ENCODE data around the gene OR2G6. TPM values are rescaled to one million over a fixed set of nuclear protein-coding genes. Genes with fewer than 3 reads are reported as not detected.
"Not testable (repeated sequence)": the region's sequence is repeated elsewhere in the genome, so short reads cannot be mapped to it uniquely, and the experiment has no call there.

OR2G6 gene
- total RNA-seq (not detected), polyA plus RNA-seq (not detected)
- long read RNA-seq, donor 1: 0 reads
- long read RNA-seq, donor 2: 0 reads
- long read RNA-seq, donor 3: 0 reads
- long read RNA-seq, donor 4: 0 reads
- long read RNA-seq, donor 5: 0 reads
- long read RNA-seq, donor 6: 0 reads
- long read RNA-seq, donor 7: 0 reads
- long read RNA-seq, donor 8: 0 reads
- long read RNA-seq, donor 9: 0 reads
- long read RNA-seq, donor 10: 0 reads

- H3K4me1 ChIP-seq (replicated peaks in 1 of 2); H3K9me3 ChIP-seq (replicated peaks in 1 of 3); intact Hi-C loops (cut with DNase I); H3K36me3 ChIP-seq (replicated peaks in 1 of 2); H3K27me3 ChIP-seq; DNase-seq; H3K27ac ChIP-seq; H3K4me3 ChIP-seq: not testable (repeated sequence)
- no CpG with 5 or more reads among the region's 2 CpGs for WGBS, 4 donors
These were observed at the start of gene OR2G6 for GRCh38 chr1:248507773-248508172. TSS of gene OR2G6 (plus strand) at chr1:248508073. CDS start at chr1:248521647, 13,574 bp downstream.

DNA sequence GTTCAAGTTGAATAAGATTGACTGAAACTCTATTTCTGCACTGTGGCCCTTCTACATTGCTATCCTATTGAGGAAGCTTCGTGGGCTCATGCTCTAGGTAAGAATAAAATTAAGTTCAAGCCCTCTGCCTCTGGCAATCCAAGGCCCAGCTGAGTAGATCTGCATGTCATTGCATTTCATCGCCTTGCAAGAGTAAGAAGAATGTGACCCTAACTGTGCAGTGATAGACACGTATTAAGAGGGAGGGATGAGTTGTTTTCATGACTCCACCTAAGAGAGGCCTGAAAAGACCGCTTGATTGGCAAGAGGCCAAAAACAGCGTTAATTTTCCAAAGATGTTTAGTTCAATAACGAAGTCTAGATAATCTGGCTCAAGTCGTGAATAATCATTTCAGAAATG, 48.8 kb upstream of the OR2G6 start:
- 58 to 65% (median 61%) methylated on average over 7 of the region's 7 CpGs for WGBS, 4 donors
- DNase-seq; H3K9me3 ChIP-seq (replicated peaks in 1 of 3); intact Hi-C loops (cut with DNase I); H3K27ac ChIP-seq; H3K36me3 ChIP-seq (replicated peaks in 1 of 2); H3K4me1 ChIP-seq (replicated peaks in 1 of 2); H3K4me3 ChIP-seq; H3K27me3 ChIP-seq: not testable (repeated sequence)

- 76 to 84% (median 78%) methylated on average over 4 of the region's 4 CpGs for WGBS, 4 donors
- no peak for DNase-seq
- Histone ChIP-seq H3K27me3 (no peaks in the 10 kb centered on the region), H3K9me3 (replicated peaks in 1 of 3) (no peaks in the 10 kb centered on the region), H3K4me3 (no peak overlapping the region), H3K4me1 (replicated peaks in 1 of 2) (no peaks in the 10 kb centered on the region), H3K36me3 (replicated peaks in 1 of 2) (no peaks in the 10 kb centered on the region), H3K27ac (no peak overlapping the region)
- TF ChIP-seq CTCF (IDR thresholded peaks at IDR 0.05): no peak
- no peak for TF ChIP-seq POLR2A (IDR thresholded peaks at IDR 0.05)
- intact Hi-C loops (cut with DNase I): no loop called here
These were observed 36.7 kb upstream of the OR2G6 start for GRCh38 chr1:248471154-248471553.

DNA sequence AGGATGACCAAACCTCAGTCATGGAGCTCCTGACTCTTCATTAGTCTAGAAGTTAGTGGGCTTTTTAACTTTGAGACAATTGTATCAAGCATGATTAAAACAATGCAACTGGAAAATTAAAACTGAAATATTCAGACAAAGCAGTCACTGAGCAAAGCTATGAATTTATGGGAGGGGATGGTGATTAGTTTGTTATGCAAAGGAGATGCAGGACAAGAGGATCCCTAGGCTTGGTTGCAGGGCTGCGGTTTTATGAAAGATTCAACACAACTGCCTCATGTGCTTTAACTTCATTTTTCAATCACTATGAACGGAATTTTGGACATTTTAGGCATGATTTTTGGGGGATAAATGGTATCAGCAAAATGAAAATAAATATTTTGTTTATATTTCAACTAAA, 35.8 kb upstream of the OR2G6 start:
- H3K36me3 ChIP-seq (replicated peaks in 1 of 2); H3K27ac ChIP-seq; H3K4me1 ChIP-seq (replicated peaks in 1 of 2); intact Hi-C loops (cut with DNase I); H3K9me3 ChIP-seq (replicated peaks in 1 of 3); H3K4me3 ChIP-seq; H3K27me3 ChIP-seq; DNase-seq: not testable (repeated sequence)
- 50 to 63% (median 58%) methylated on average over 2 of the region's 2 CpGs for WGBS, 4 donors

GRCh38 chr1:248473051-248473450, 34.8 kb upstream of the OR2G6 start, which contains the start of gene OR2T3:
TSS of gene OR2T3 (plus strand) at chr1:248473351. CDS start at chr1:248473351, 0 bp downstream.
- H3K4me3 ChIP-seq; H3K4me1 ChIP-seq (replicated peaks in 1 of 2); H3K27ac ChIP-seq; H3K27me3 ChIP-seq; intact Hi-C loops (cut with DNase I); H3K36me3 ChIP-seq (replicated peaks in 1 of 2); H3K9me3 ChIP-seq (replicated peaks in 1 of 3); DNase-seq: not testable (repeated sequence)
- WGBS, 4 donors: 40 to 88% (median 73%) methylated on average over 1 to 2 of the region's 2 CpGs

DNA sequence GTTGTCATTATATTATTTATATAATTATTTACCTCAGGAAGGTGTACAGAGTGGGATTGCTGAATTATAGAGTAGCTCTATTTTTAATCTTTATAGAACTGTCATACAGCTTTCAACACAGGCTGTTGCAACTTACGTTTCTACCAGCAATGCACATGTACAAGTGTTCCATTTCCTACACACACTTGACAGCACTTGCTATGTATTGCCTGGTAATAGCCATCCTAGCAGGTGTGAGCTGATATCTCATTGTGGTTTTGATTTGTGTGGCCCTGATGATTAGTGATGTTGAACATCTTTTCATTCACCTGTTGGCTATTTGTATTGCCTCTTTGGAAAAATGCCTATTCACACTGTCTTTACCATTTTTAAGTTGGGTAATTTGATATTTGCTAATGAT, 32.2 kb upstream of the OR2G6 start:
- DNase-seq; intact Hi-C loops (cut with DNase I); H3K27ac ChIP-seq; H3K4me1 ChIP-seq (replicated peaks in 1 of 2); H3K36me3 ChIP-seq (replicated peaks in 1 of 2); H3K27me3 ChIP-seq; H3K4me3 ChIP-seq; H3K9me3 ChIP-seq (replicated peaks in 1 of 3): not testable (repeated sequence)
- no CpG with 5 or more reads among the region's 1 CpG for WGBS, 4 donors

DNA sequence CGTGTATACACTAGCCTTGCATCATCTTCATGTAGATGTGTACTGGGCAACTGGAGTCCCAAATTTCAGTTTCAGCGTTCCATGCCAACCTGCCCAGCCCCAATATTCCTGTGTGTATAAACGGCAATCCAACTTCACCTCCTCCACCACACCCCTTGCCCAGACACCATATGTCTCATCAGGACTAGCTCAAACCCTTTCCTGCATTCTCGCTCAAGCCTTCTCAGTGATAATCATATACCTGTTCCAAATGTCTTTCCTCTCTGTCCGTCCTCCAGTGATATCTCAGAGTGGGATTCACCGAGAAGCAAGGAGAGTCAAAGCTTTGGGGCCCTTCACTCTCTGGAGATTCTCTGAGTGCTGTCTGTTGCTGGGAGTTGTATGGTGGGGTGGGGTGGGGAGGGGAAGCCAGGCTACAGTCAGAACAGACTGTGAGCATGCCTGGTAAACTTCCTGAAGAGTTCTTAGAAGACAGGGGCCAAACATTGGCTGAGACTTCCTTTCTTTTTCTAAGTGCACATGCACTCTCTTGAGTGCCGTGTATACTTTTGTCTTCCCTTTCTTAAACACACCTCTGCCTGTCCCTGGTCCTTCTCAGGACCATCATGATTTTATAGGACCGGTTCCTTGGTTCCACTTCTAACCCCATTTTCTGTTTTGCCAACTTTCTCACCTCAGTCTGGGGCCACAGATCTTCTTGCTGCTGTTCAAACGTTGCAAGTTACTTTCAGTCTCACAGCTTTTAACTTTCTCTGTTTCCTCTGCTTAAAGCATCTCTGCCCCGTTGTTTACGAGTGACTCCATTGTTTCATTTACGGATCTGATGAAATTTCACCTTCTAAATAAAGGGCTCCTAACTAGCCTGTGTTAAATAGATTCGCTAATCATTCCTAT, 25.9 kb upstream of the OR2G6 start:
- H3K27ac ChIP-seq; H3K9me3 ChIP-seq (replicated peaks in 1 of 3); intact Hi-C loops (cut with DNase I); H3K4me1 ChIP-seq (replicated peaks in 1 of 2); H3K4me3 ChIP-seq; H3K36me3 ChIP-seq (replicated peaks in 1 of 2); H3K27me3 ChIP-seq; DNase-seq: not testable (repeated sequence)
- 57 to 66% (median 59%) methylated on average over 13 of the region's 13 CpGs for WGBS, 4 donors

- H3K9me3 ChIP-seq (replicated peaks in 1 of 3); H3K36me3 ChIP-seq (replicated peaks in 1 of 2); H3K27me3 ChIP-seq; intact Hi-C loops (cut with DNase I); DNase-seq; H3K4me3 ChIP-seq; H3K27ac ChIP-seq; H3K4me1 ChIP-seq (replicated peaks in 1 of 2): not testable (repeated sequence)
- WGBS, 4 donors: 71 to 82% (median 74%) methylated on average over 4 to 5 of the region's 6 CpGs; no CpG with 5 or more reads in 1 of the 4 donors
These were observed 19.6 kb upstream of the OR2G6 start, which contains the start of gene OR2T5 for GRCh38 chr1:248488289-248488688. TSS of gene OR2T5 (plus strand) at chr1:248488589. CDS start at chr1:248488589, 0 bp downstream.

DNA sequence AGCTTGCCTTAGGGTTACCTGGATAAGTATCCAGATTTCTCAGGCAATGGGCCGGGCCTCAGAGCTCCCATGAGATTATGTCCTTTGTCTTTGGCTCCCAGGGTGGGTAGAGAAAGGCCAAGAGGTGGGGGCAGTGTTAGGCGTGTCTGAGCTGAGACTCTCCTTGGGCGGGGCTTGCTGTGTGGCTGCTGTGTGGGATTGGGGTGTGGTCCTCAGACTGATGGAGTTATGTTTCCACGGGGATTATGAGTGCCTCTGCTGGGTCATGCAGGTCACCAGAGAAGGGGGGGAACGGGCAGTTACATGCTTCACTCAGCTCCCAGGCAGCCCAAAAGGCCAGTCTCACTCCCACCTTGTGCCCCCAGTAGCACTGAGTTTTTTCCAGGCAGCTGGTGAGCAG, 11.2 kb upstream of the OR2G6 start:
- H3K9me3 ChIP-seq (replicated peaks in 1 of 3); H3K27me3 ChIP-seq; DNase-seq; H3K27ac ChIP-seq; H3K4me1 ChIP-seq (replicated peaks in 1 of 2); H3K4me3 ChIP-seq; H3K36me3 ChIP-seq (replicated peaks in 1 of 2); intact Hi-C loops (cut with DNase I): not testable (repeated sequence)
- WGBS, 4 donors: no CpG with 5 or more reads among the region's 5 CpGs
